ENCODE results near the gene CLINT1.

GRCh38 chr5:157893611-157894010 lies 34.7 kb upstream of the CLINT1 start:
- no peak for TF ChIP-seq EP300 (IDR thresholded peaks at IDR 0.05)
- no peak for TF ChIP-seq CTCF (IDR thresholded peaks at IDR 0.05)

Measured in suprapubic skin (tissue), 3 donors.